Gastroesophageal sphincter (tissue), 4 donors: ENCODE results near the gene HMG20A. TPM values are rescaled to one million over a fixed set of nuclear protein-coding genes. Genes with fewer than 3 reads are reported as not detected.

Source experiments
- ATAC-seq: fragments of 150-250 bp; one replicate; pipeline ENCODE4 v1.9.1; 2016; ENCODE audit warnings: mild to moderate bottlenecking, moderate library complexity
- H3K27ac ChIP-seq, 4 donors: fragments of 200-600 bp; sonication (generic) in 3 of 4; 1 replicate in 3 of 4; 2 replicates in 1 of 4; pipeline ENCODE4 v1.5.1; 2016 to 2019
- H3K27me3 ChIP-seq: fragments of 200-600 bp; sonication (generic); one replicate; pipeline ENCODE4 v1.5.1; 2019
- H3K36me3 ChIP-seq, 2 donors: fragments of 200-600 bp; sonication (generic); one replicate each; pipeline ENCODE4 v1.5.1; 2019; ENCODE audit warnings: control low read depth in 1 of 2
- H3K4me1 ChIP-seq, 3 donors: fragments of 200-600 bp; sonication (generic); 1 replicate in 2 of 3; 2 replicates in 1 of 3; pipeline ENCODE4 v1.5.1; 2016 to 2019; ENCODE audit warnings: control low read depth in 2 of 3
- H3K4me3 ChIP-seq, 2 donors: fragments of 200-600 bp; sonication (generic); one replicate each; pipeline ENCODE4 v1.5.1; 2019; ENCODE audit warnings: mild to moderate bottlenecking in 1 of 2, moderate library complexity in 1 of 2
- H3K9me3 ChIP-seq, 3 donors: fragments of 200-600 bp; sonication (generic); one replicate each; pipeline ENCODE4 v1.5.1; 2017 to 2019; ENCODE audit warnings: control low read depth in 2 of 3
- EP300 ChIP-seq: sonication (generic); formaldehyde crosslinking; IDR thresholded peaks from one replicate; pipeline ENCODE4 v1.6.1; 2017; ENCODE audit warnings: antibody characterized with exemption, mild to moderate bottlenecking
- POLR2A ChIP-seq, 2 donors: fragments of 450-650 bp; IDR thresholded peaks; one replicate each; pipeline ENCODE4 v1.6.1; 2017; ENCODE audit warnings: antibody characterized with exemption in 2 of 2, mild to moderate bottlenecking in 2 of 2, moderate library complexity in 1 of 2
- POLR2AphosphoS5 ChIP-seq: sonication (generic); formaldehyde crosslinking; IDR thresholded peaks from one replicate; pipeline ENCODE4 v1.6.1; 2017; ENCODE audit warnings: antibody characterized with exemption
- WGBS, 2 donors: methylation state at CpG; one replicate each; pipeline ENCODE4 v1.1.5; 2018; ENCODE audit warnings: low coverage in 1 of 2; 5-methylcytosine and 5-hydroxymethylcytosine counted together
- total RNA-seq, 4 donors: library from RNA; depleted of rRNA; stranded (reverse); fragments of >200 nt; gene quantifications; one replicate each; pipeline ENCODE4 v1.1.0, GENCODE V29; 2016
- TF ChIP-seq, protein P1 (sequence below), 4 experiments: fragments of 200-600 bp in 2 of 4; fragments of 450-650 bp in 2 of 4; sonication (generic) in 1 of 4; IDR thresholded peaks; one replicate each; pipeline ENCODE4 v1.5.1; 2017 to 2019; ENCODE audit warnings: antibody characterized with exemption in 4 of 4, mild to moderate bottlenecking in 2 of 4, moderate library complexity in 2 of 4

Gene HMG20A
- total RNA-seq, 4 donors from 2014 or later, result 23.2 to 47.9 (median 33.2) TPM

DNA sequence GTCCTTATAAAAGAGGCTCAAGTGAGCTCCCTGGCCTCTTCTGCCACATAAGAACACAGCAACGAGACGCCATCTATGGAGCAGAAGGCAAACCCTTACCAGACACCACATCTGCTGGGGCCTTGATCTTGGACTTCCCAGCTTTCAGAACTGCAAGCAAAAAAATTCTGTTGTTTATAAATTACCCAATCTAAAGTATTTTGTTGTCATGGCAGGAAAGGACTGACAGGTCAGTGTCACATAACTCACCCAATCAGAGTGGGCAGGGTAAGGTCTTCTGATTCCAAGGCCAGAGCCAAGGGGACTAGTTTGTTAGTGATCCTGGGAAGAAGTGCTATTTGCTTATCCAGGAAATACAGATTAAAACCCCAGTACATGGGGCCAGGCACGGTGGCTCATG, 98.9 kb downstream of the HMG20A start:
- WGBS, 2 donors, result 52 to 100% methylated on average over 1 to 3 of the region's 3 CpGs
- no peak for ATAC-seq
- no peaks in the 10 kb centered on the region for H3K9me3 ChIP-seq
- no peak overlapping the region for H3K4me3 ChIP-seq
- TF ChIP-seq EP300 (no peak), POLR2A (IDR thresholded peaks at IDR 0.05) (no peak), POLR2AphosphoS5 (no peak)
- TF ChIP-seq, protein P1, sequence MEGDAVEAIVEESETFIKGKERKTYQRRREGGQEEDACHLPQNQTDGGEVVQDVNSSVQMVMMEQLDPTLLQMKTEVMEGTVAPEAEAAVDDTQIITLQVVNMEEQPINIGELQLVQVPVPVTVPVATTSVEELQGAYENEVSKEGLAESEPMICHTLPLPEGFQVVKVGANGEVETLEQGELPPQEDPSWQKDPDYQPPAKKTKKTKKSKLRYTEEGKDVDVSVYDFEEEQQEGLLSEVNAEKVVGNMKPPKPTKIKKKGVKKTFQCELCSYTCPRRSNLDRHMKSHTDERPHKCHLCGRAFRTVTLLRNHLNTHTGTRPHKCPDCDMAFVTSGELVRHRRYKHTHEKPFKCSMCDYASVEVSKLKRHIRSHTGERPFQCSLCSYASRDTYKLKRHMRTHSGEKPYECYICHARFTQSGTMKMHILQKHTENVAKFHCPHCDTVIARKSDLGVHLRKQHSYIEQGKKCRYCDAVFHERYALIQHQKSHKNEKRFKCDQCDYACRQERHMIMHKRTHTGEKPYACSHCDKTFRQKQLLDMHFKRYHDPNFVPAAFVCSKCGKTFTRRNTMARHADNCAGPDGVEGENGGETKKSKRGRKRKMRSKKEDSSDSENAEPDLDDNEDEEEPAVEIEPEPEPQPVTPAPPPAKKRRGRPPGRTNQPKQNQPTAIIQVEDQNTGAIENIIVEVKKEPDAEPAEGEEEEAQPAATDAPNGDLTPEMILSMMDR (IDR thresholded peaks at IDR 0.05), result no peak
- H3K27me3 ChIP-seq, result no peaks in the 10 kb centered on the region
- no peaks in the 10 kb centered on the region for H3K36me3 ChIP-seq
- no peaks in the 10 kb centered on the region for H3K4me1 ChIP-seq
- H3K27ac ChIP-seq, result no peak overlapping the region

DNA sequence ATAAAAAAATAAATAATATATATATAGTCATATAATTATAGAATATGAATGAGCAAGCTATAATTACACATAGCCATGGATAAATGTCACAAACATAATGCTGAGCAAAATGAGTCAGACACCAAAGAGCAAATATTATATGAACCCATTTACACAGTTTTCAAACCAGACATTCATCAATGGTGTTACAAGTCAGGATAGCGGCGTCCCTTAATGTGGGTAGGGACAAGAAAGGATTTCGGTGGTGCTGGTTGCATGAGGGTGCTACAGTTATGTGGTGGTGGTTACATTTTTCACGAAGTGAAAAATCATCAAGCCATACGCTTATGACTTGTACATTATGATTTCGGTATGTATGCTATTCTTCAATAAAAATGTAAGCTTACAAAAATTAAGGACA, 100.5 kb downstream of the HMG20A start:
- TF ChIP-seq POLR2A (IDR thresholded peaks at IDR 0.05) (no peak), EP300 (no peak), POLR2AphosphoS5 (no peak)
- TF ChIP-seq, protein P1 (IDR thresholded peaks at IDR 0.05), result no peak
- no peaks in the 10 kb centered on the region for H3K27me3 ChIP-seq
- no peak overlapping the region for H3K27ac ChIP-seq
- no peak for ATAC-seq
- no peaks in the 10 kb centered on the region for H3K4me1 ChIP-seq
- WGBS, 2 donors, result 76 to 88% methylated on average over 4 to 6 of the region's 6 CpGs
- no peaks in the 10 kb centered on the region for H3K36me3 ChIP-seq
- H3K9me3 ChIP-seq, result no peaks in the 10 kb centered on the region
- no peak overlapping the region for H3K4me3 ChIP-seq

GRCh38 chr15:77525400-77525811, 104.7 kb downstream of the HMG20A start:
- Histone ChIP-seq H3K4me3 (no peak overlapping the region), H3K36me3 (no peaks in the 10 kb centered on the region), H3K9me3 (no peaks in the 10 kb centered on the region), H3K27me3 (no peaks in the 10 kb centered on the region), H3K27ac (no peak overlapping the region), H3K4me1 (peaks cover 0 to 11% (median 0%) of the 10 kb centered on the region in 3 donors)
- 67% methylated on average over 3 of the region's 6 CpGs; no CpG with 5 or more reads in 1 of the 2 donors for WGBS, 2 donors
- no peak for ATAC-seq
- TF ChIP-seq EP300, result no peak
- no peak for TF ChIP-seq POLR2A (IDR thresholded peaks at IDR 0.05)
- TF ChIP-seq, protein P1 (IDR thresholded peaks at IDR 0.05), result no peak
- TF ChIP-seq POLR2AphosphoS5, result no peak

GRCh38 chr15:77525907-77526594, 105.4 kb downstream of the HMG20A start:
- ATAC-seq, result no peak
- no peak overlapping the region for H3K27ac ChIP-seq
- WGBS, 2 donors, result 87 to 89% methylated on average over 2 to 3 of the region's 11 CpGs
- no peaks in the 10 kb centered on the region for H3K27me3 ChIP-seq
- no peaks in the 10 kb centered on the region for H3K9me3 ChIP-seq
- H3K4me3 ChIP-seq, result no peak overlapping the region
- no peaks in the 10 kb centered on the region for H3K36me3 ChIP-seq
- peaks cover 0 to 11% (median 0%) of the 10 kb centered on the region in 3 donors for H3K4me1 ChIP-seq
- TF ChIP-seq POLR2A (IDR thresholded peaks at IDR 0.05) (no peak), POLR2AphosphoS5 (no peak)

DNA sequence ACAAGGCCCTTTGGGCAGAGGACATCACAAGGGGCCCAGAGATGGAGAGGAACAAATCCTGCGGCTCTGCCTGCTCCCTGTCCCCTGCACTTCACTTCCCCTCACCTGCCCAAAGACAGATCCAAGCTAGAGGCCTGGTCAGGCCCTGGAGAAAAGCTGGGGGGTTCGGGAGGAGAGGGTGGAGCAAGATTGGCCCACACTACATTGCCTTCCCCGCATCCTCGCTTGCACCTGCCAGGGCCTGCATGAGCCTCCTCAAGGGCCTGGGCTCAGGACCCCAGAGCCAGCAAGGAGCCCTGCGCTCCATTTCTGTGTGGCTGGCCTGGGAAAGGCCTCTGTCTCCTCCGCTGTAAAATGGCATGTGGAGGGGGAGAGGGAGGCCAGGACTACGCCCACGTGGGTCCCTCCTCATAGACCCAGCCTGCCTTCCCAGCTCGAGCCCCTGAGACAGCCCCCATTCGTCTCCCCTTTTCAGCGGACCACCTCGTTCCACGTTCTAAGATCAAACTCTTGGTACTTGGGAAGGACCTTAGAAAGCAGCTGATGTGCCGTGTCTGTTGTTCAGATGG, 106.0 kb downstream of the HMG20A start:
- no peak for ATAC-seq
- Histone ChIP-seq H3K4me3 (no peak overlapping the region), H3K36me3 (no peaks in the 10 kb centered on the region), H3K4me1 (peaks cover 0 to 11% (median 0%) of the 10 kb centered on the region in 3 donors), H3K27me3 (no peaks in the 10 kb centered on the region), H3K9me3 (no peaks in the 10 kb centered on the region), H3K27ac (no peak overlapping the region)
- TF ChIP-seq POLR2A (IDR thresholded peaks at IDR 0.05), result no peak
- TF ChIP-seq, protein P1 (IDR thresholded peaks at IDR 0.05), result no peak
- no peak for TF ChIP-seq POLR2AphosphoS5
- TF ChIP-seq EP300, result no peak
- WGBS, 2 donors, result 77 to 93% methylated on average over 3 to 8 of the region's 14 CpGs
